Karpas-422 (cell line): ENCODE measurements around the gene FMN1. TPM values are rescaled to one million over a fixed set of nuclear protein-coding genes. Genes with fewer than 3 reads are reported as not detected.

Experiments
- DNase-seq: peaks from one replicate; pipeline ENCODE4 v3.0.0-alpha.2; 2015
- H2AFZ ChIP-seq: fragments of 200-600 bp; sonication (generic); 2 replicates; pipeline ENCODE4 v1.6.1; 2014; ENCODE audit warnings: antibody characterized with exemption, low read length, mixed read lengths
- H3K27ac ChIP-seq: fragments of 200-600 bp; sonication (generic); 2 replicates; pipeline ENCODE4 v1.5.1; 2014; ENCODE audit warnings: mild to moderate bottlenecking, low read length, moderate library complexity
- H3K27me3 ChIP-seq: fragments of 200-600 bp; sonication (generic); 2 replicates; pipeline ENCODE4 v1.6.1; 2014; ENCODE audit warnings: low read length, mixed read lengths
- H3K36me3 ChIP-seq: fragments of 200-600 bp; sonication (generic); 2 replicates; pipeline ENCODE4 v1.6.1; 2014; ENCODE audit warnings: low read length, mixed read lengths; ENCODE audit not compliant: insufficient read depth
- H3K4me1 ChIP-seq: fragments of 200-600 bp; sonication (generic); 2 replicates; pipeline ENCODE4 v1.6.1; 2014; ENCODE audit warnings: mild to moderate bottlenecking, low read length, mixed read lengths
- H3K4me2 ChIP-seq: fragments of 200-600 bp; sonication (generic); 2 replicates; pipeline ENCODE4 v1.6.1; 2014; ENCODE audit warnings: low read length, low read depth, mild to moderate bottlenecking; ENCODE audit not compliant: poor library complexity, severe bottlenecking
- H3K4me3 ChIP-seq: fragments of 200-600 bp; sonication (generic); 2 replicates; pipeline ENCODE4 v1.5.1; 2014; ENCODE audit warnings: mild to moderate bottlenecking, antibody characterized with exemption, low read length, mixed read lengths
- H3K79me2 ChIP-seq: fragments of 200-600 bp; sonication (generic); 2 replicates; pipeline ENCODE4 v1.6.1; 2014; ENCODE audit warnings: mild to moderate bottlenecking, low read length, mixed read lengths
- H3K9ac ChIP-seq: fragments of 200-600 bp; sonication (generic); 2 replicates; pipeline ENCODE4 v1.6.0; 2014; ENCODE audit warnings: low read length
- H3K9me2 ChIP-seq: fragments of 200-600 bp; sonication (generic), shearing (Covaris generic); replicated peaks from 2 replicates; pipeline ENCODE4 v1.6.0; 2014; ENCODE audit warnings: mild to moderate bottlenecking, low read length, moderate library complexity; ENCODE audit not compliant: insufficient read depth
- H3K9me3 ChIP-seq: fragments of 300-700, 200-600 bp; sonication (generic); 2 replicates; pipeline ENCODE4 v1.6.1; 2014; ENCODE audit warnings: low read length, mixed read lengths
- H4K20me1 ChIP-seq: fragments of 200-600 bp; sonication (generic); 2 replicates; pipeline ENCODE4 v1.6.1; 2014; ENCODE audit warnings: mild to moderate bottlenecking, antibody characterized with exemption, low read length, low read depth; ENCODE audit not compliant: insufficient read depth
- total RNA-seq: library from RNA; depleted of rRNA; stranded (reverse); fragments of >200 nt; shearing (Covaris generic); gene quantifications from 2 replicates; pipeline ENCODE4 v1.2.3, GENCODE V29; 2014; ENCODE audit warnings: low replicate concordance

The FMN1 gene
- total RNA-seq, 1 experiment from 2014 or later, result 1.1 TPM

- DNase-seq, result no peak
- H3K79me2 ChIP-seq, result no peaks in the 10 kb centered on the region
- H3K4me1 ChIP-seq, result no peaks in the 10 kb centered on the region
- no peak overlapping the region for H3K27ac ChIP-seq
- H3K27me3 ChIP-seq, result peaks cover 3% of the 10 kb centered on the region; the same call in 1 of the 2 replicates
- H3K9ac ChIP-seq, result no peak overlapping the region
- H2AFZ ChIP-seq, result no peak overlapping the region
- H4K20me1 ChIP-seq, result no peaks in the 10 kb centered on the region
- H3K9me3 ChIP-seq, result no peaks in the 10 kb centered on the region
- no peak overlapping the region for H3K4me3 ChIP-seq
- H3K36me3 ChIP-seq, result no peaks in the 10 kb centered on the region
- H3K9me2 ChIP-seq, result no peaks in the 10 kb centered on the region
- H3K4me2 ChIP-seq, result no peak overlapping the region
Measured at GRCh38 chr15:32933236-32933635, 261.3 kb downstream of the FMN1 start.

- Histone ChIP-seq H3K4me3 (no peak overlapping the region), H3K27me3 (no peaks in the 10 kb centered on the region)
Measured at GRCh38 chr15:32928876-32929275, 265.6 kb downstream of the FMN1 start.

GRCh38 chr15:32927124-32927523, 267.4 kb downstream of the FMN1 start:
- no peaks in the 10 kb centered on the region for H3K36me3 ChIP-seq
- no peaks in the 10 kb centered on the region for H4K20me1 ChIP-seq
- H3K9me3 ChIP-seq, result no peaks in the 10 kb centered on the region
- H3K27me3 ChIP-seq, result no peaks in the 10 kb centered on the region
- no peaks in the 10 kb centered on the region for H3K4me1 ChIP-seq
- H3K4me2 ChIP-seq, result no peak overlapping the region
- H3K79me2 ChIP-seq, result no peaks in the 10 kb centered on the region
- H3K9me2 ChIP-seq, result no peaks in the 10 kb centered on the region
- H2AFZ ChIP-seq, result no peak overlapping the region
- H3K27ac ChIP-seq, result no peak overlapping the region
- no peak for DNase-seq
- H3K4me3 ChIP-seq, result no peak overlapping the region
- H3K9ac ChIP-seq, result no peak overlapping the region

More at GRCh38 chr15:32928876-32929275, 265.6 kb downstream of the FMN1 start:
- Histone ChIP-seq H3K4me2 (no peak overlapping the region), H3K36me3 (no peaks in the 10 kb centered on the region), H3K4me1 (no peaks in the 10 kb centered on the region), H3K9me3 (no peaks in the 10 kb centered on the region), H3K79me2 (no peaks in the 10 kb centered on the region), H2AFZ (no peak overlapping the region), H3K9me2 (no peaks in the 10 kb centered on the region), H4K20me1 (no peaks in the 10 kb centered on the region), H3K9ac (no peak overlapping the region), H3K27ac (no peak overlapping the region)
- DNase-seq, result no peak

- H3K9me2 ChIP-seq, result no peaks in the 10 kb centered on the region
- no peak overlapping the region for H3K4me2 ChIP-seq
Measured at GRCh38 chr15:32923176-32923575, 271.3 kb downstream of the FMN1 start.

GRCh38 chr15:32922541-32922940, 272.0 kb downstream of the FMN1 start:
- Histone ChIP-seq H3K9me2 (no peaks in the 10 kb centered on the region), H3K79me2 (no peaks in the 10 kb centered on the region), H2AFZ (no peak overlapping the region), H3K4me3 (no peak overlapping the region), H3K4me1 (no peaks in the 10 kb centered on the region), H3K9ac (no peak overlapping the region), H3K9me3 (no peaks in the 10 kb centered on the region), H3K27me3 (no peaks in the 10 kb centered on the region), H3K36me3 (no peaks in the 10 kb centered on the region), H3K4me2 (no peak overlapping the region), H3K27ac (no peak overlapping the region), H4K20me1 (no peaks in the 10 kb centered on the region)
- no peak for DNase-seq

More at GRCh38 chr15:32923176-32923575, 271.3 kb downstream of the FMN1 start:
- Histone ChIP-seq H3K9ac (no peak overlapping the region), H2AFZ (no peak overlapping the region), H3K9me3 (no peaks in the 10 kb centered on the region), H3K79me2 (no peaks in the 10 kb centered on the region), H3K36me3 (no peaks in the 10 kb centered on the region), H3K4me1 (no peaks in the 10 kb centered on the region), H3K4me3 (no peak overlapping the region), H3K27me3 (no peaks in the 10 kb centered on the region), H4K20me1 (no peaks in the 10 kb centered on the region), H3K27ac (no peak overlapping the region)
- DNase-seq, result no peak

GRCh38 chr15:32919749-32920414, 274.6 kb downstream of the FMN1 start:
- no peak overlapping the region for H3K4me3 ChIP-seq
- no peak overlapping the region for H2AFZ ChIP-seq
- H3K4me1 ChIP-seq, result no peaks in the 10 kb centered on the region
- H3K9me3 ChIP-seq, result no peaks in the 10 kb centered on the region
- DNase-seq, result no peak
- no peak overlapping the region for H3K9ac ChIP-seq
- no peaks in the 10 kb centered on the region for H3K27me3 ChIP-seq
- H3K79me2 ChIP-seq, result no peaks in the 10 kb centered on the region
- H4K20me1 ChIP-seq, result no peaks in the 10 kb centered on the region
- H3K4me2 ChIP-seq, result no peak overlapping the region
- H3K9me2 ChIP-seq, result no peaks in the 10 kb centered on the region
- no peaks in the 10 kb centered on the region for H3K36me3 ChIP-seq
- no peak overlapping the region for H3K27ac ChIP-seq

GRCh38 chr15:32918547-32918946, 276.0 kb downstream of the FMN1 start:
- H3K9ac ChIP-seq, result no peak overlapping the region
- no peak overlapping the region for H3K27ac ChIP-seq
- no peak overlapping the region for H2AFZ ChIP-seq
- no peaks in the 10 kb centered on the region for H3K36me3 ChIP-seq
- H4K20me1 ChIP-seq, result no peaks in the 10 kb centered on the region
- H3K79me2 ChIP-seq, result no peaks in the 10 kb centered on the region
- H3K27me3 ChIP-seq, result no peaks in the 10 kb centered on the region
- no peak for DNase-seq
- no peaks in the 10 kb centered on the region for H3K4me1 ChIP-seq
- H3K4me3 ChIP-seq, result no peak overlapping the region
- no peaks in the 10 kb centered on the region for H3K9me3 ChIP-seq
- H3K9me2 ChIP-seq, result no peaks in the 10 kb centered on the region
- H3K4me2 ChIP-seq, result no peak overlapping the region

GRCh38 chr15:32910839-32911238, 283.7 kb downstream of the FMN1 start:
- H2AFZ ChIP-seq, result no peak overlapping the region
- peaks cover 5% of the 10 kb centered on the region; the same call in 1 of the 2 replicates for H3K27me3 ChIP-seq
- peaks cover 24% of the 10 kb centered on the region for H3K4me1 ChIP-seq
- H3K36me3 ChIP-seq, result no peaks in the 10 kb centered on the region
- no peak for DNase-seq
- H3K27ac ChIP-seq, result no peak overlapping the region
- no peaks in the 10 kb centered on the region for H3K9me2 ChIP-seq
- no peaks in the 10 kb centered on the region for H3K79me2 ChIP-seq
- no peak overlapping the region for H3K4me2 ChIP-seq
- H3K4me3 ChIP-seq, result no peak overlapping the region
- no peaks in the 10 kb centered on the region for H3K9me3 ChIP-seq
- no peaks in the 10 kb centered on the region; the same call in 1 of the 2 replicates for H4K20me1 ChIP-seq
- no peak overlapping the region for H3K9ac ChIP-seq
